ENCODE data around the gene LRRC3.

The LRRC3 gene

DNA sequence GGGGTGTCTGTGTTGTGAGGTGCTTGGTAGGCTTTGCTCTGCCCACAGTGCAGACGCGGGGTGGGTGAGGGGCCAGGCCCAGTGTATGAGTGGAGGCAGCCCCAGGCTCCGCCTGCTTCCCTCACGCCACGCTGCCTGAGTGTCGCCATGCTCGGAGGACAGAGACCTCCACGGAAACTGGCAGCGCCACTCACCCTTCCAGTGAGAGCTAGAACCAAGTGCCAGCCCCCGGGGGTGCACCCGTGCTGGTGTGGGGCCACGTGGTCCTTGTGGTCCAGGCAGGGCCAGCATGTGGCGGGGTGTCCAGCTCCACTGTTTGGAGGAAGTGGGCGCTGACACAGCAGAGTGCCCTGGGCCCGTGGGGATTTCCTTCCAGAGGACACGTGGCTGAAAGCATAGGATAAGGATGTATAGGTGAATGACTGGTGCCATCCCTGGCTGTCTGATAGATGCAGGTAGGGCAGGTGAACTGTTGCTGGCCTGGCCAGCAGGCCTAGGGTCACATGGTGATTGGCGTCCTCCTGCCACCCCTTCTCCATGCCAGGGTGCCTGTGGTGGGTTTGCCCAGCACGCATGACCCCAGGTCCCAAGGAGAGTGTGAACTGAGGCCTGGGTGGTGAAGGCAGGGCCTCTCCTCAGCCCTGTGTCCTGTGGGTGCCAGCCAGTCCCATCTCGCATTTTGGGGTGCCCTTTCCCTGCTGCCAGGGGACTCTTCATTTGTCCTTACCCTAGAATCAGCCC lies 3.8 kb downstream of the LRRC3 start:
- no peak for DNase-seq (ENCODE audit: low spot score)

DNA sequence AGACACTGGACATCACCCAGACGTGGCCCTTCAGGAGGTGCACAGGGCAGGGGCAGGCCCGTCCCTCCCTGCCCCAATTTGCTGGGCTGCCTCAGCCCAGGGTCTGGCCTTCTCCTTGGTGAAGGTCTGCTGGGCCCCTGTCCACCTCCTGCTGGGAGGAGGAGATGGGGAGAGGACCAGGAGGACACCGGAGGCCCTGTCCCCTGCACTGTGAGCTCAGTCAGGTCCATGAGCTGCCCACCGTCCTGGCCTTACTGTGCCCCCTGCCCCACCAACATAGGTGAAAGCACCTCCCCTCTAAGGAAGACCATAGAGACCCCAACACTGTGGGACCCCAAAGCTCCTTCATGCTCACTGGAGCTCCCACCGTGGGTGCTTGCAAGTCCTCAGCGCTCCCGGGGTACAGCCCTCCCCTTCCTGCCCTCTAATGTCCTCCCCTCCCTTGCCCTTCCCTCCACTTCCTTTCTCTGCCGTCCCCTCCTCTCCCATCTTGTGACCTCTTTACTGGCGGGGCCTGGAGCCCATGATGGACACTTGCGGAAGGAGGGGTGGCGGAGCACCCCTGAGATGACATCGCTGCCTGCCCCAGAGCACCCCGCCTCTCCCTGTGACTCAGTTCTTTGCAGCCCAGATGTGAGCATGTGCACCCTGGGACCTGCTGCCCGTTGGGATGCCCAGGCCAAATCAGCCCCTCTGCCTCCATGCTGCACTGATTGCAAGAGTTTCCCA lies 4.6 kb downstream of the LRRC3 start:
- DNase-seq (ENCODE audit: low spot score) = no peak

DNA sequence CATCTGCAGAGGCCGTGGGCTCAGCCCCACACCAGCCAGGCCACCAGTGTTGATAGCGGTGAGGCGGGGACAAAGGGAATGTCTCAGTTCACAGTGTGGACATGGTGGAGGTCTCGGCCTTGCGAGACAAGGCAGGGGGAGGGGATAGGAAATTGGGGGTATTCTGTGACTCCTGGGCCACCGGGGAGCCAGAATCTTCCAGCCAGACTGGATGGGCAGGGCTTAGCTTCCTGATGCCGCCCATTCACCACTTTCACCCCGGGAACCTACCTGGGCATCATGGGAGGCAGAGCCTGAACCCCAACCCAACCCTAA lies 5.1 kb downstream of the LRRC3 start:
- DNase-seq (ENCODE audit: low spot score) = no peak

DNA sequence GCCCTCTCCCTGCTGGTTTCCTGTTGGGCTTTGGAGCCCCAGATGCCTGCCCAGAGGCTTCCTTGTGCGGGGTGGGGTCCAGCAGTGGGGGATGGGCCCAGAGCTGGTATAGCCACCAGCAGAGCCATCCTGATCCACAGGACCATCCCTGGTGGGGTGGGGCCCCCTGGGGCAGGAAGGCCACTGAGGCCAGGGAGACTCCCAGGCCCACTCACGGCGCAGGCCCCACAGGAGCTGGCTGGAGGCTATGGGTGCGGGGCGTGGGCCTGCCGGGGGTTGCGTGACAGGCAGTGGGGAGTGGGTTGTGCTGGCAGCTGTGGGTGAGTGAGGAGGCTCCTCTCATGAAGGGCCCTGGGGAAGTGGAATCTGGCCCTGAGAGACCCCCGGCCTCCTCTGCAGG lies 5.7 kb downstream of the LRRC3 start:
- DNase-seq (ENCODE audit: low spot score) = no peak

DNA sequence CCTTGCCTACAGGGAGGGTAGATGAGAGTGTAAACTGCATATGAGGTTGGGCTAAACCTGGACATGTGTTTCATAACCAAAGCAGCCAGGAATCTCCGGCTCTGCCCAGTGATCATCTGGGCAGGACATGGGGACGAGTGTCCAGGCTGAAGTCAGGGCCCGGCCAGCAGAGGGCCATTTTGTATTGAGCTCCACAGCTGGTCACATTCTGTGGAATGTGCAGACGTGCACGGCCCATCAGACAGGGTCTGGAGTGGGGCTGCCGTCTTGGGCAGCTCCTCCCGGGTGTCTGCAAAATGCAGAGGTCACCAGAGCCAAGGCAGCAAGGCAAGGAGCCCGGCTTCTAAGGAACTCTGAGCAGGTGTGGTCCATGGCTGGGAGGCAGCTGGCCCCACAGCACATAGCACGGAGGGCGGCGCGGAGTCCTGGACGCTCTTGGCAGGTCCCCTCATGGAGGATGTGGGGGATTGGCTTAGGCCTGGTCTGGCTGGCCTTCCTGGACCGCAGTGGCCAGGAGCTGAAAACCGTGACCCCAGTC lies 6.2 kb downstream of the LRRC3 start:
- no peak for DNase-seq (ENCODE audit: low spot score)

DNA sequence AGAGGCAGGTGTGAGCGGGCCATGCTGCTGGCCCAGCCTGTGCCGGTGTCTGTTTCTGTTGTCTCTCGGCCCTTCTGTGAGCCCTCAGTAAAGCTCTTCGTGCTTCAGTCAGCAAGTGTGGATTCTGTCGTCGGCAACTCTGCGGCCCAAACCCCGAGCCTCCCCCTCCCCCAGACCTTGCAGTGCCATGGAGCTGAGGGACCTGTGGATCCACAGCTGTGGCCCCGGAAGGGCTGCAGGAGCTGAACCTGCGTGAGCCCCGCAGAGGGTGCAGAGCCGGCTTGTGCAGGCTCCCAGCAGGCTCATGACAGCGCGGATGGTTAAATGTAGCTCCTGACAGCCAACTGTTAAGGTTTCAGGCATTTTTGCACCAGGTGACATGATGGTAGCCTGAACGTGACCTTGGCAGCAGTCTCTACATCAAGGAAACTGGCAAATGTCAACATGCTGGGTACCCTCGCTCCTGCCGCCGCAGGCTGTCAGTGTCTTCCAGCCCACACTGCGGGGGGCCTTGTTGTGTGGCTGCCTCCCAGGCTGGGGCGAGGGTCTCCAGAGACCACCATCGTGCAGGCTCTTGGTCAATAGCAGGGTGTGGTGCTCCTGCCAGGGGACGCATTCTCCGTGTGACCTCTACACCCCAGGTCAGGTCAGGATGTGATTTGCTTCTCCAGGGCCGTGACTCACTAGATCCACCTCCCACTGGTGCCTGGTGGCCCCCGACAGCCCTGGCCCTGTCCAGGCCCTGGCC lies 7.0 kb downstream of the LRRC3 start:
- no peak for DNase-seq (ENCODE audit: low spot score)

DNA sequence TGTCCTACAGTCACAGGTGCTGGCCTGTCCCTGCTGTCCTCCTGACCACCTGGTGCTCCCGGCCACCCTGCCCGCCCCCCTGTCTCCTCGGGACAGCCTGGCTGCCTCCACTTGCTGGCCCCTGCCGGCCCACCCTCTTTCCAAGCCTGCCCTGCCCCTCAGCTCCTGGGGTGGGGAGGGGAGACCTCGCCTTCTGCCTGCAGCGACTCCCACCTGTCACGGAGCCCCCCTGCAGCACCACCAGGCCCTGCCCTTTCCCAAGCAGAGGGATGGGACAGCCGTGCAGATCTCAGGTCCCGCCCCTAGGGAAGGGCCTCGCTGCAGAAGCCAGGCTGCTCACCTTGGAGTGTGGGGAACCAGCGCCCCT lies 7.5 kb downstream of the LRRC3 start:
- no peak for DNase-seq (ENCODE audit: low spot score)

DNA sequence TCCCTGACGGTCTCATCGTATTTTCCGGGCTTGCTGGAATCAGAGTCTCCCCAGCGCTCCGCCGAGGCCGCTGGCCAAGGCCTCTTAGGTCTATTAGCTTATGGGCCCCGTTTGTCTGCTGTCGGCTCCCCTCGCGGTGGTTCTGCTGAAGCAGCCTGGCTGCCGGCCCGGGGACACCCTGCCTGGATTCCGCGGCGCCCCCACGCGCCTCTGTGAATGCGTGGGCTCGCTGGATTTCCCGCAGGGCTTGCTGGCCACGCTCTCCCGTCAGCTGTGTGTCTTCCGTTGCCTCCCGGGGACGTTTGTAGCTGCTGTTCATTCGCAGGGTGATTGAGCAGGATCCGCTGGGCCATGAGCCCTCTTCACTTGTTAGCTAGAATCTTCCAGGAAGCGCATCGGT lies 8.4 kb downstream of the LRRC3 start:
- no peak for DNase-seq (ENCODE audit: low spot score)

DNA sequence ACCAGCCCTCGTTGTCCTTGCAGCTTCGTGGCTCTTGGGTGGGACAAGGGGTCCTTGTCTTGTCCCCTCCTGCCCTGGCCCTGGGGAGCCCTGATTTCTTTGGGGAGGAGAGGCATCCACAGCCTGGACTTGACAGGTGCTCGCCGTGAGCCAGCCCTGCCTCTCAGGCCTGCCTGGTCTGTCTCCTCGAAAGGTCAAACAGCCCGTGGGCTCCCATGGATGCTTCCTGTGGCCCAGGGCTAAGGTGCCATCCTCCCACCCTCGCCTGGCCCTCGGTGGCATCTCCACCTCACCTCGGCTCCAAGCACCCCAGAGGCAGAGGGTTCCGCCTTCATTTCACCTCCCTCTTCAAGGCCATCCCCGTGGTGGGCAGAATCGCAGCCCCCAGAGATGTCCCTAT lies 9.0 kb downstream of the LRRC3 start:
- no peak for DNase-seq (ENCODE audit: low spot score)

DNA sequence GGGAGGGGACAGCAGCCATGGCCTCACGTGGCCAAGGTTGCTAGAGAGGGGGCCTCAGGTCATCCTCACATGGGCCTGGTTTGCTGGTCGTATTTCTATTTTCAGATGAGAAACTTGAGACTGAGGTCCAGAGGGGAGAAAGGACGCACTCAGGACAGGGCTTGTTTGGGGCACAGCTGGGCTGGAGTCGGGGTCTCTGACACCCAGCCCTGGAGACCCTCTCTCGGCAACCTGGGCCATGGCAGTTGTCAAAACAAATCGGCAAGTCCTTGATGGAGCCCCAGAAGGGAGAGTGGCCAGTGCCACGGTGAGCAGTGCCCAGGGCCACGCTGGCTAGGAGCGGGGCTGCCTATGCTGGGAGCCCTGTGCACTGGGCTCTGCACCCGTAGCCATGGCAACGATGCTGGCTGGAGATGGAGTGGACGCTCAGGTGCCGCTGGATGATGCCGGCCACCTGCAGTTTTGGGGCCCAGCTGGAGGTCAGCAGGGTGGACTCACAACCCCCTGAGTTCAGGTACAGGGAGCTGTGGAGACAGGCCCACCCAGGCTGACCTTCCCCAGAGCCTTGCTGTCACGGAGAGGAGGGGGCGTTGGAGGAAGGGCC lies 11.1 kb downstream of the LRRC3 start:
- no peak for DNase-seq (ENCODE audit: low spot score)

DNA sequence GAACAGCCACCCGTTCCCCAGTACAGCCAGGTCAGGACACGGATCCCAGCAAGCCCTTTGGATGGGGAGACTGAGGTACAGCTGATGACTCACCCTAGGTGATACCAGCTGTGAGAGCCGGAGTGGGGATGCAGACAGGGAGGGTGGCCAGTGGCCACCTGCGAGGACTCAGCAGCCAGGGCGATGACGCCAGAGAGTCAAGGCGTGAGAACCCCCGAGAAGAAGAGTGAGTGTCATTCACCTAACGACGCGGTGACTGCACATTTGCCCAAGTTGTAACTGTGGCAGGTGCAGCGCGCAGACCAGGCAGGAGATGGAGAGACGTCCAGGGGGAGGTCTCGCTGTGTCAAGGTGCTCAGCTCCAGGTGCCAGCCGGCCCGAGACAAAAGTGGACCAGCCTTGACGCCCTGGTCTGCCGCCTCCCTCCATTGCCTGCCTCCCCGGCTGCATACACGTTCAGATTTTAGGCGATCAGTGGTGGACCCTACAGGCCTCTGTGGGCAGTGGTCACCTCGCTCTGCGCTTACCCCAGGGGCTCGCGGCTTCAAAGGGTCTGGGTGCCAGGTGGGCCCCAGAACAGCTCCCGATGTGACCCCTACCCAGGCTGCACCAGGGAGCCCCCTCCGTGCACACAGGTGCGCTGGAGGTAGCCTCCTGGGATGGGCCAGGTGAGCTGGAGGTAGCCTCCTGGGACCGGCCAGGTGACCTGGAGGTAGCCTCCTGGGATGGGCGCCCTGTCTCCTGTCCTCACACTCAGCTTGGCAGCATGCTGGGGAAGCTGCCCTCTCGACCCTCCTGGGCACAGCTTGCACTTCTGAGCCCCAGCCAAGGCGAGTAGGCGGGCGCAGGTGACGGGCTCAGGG lies 11.9 kb downstream of the LRRC3 start:
- DNase-seq (ENCODE audit: low spot score) = no peak

DNA sequence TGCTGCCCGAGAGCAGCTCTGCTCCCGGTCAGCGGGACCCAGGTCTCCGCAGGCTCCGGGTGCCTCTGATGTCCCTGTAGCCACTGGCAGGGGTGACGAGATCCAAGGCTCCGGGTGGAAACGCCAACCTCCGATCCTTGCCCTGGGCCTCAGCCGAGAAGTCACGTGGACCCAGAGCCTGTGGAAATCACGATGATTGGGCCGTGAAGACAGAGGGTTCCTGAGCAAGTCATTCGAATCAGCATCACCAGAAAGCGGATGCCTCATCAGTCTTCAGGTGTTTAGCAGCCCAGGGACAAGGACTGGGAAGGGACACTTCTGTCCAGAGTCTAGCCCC lies 12.5 kb downstream of the LRRC3 start:
- DNase-seq (ENCODE audit: low spot score) = no peak

DNA sequence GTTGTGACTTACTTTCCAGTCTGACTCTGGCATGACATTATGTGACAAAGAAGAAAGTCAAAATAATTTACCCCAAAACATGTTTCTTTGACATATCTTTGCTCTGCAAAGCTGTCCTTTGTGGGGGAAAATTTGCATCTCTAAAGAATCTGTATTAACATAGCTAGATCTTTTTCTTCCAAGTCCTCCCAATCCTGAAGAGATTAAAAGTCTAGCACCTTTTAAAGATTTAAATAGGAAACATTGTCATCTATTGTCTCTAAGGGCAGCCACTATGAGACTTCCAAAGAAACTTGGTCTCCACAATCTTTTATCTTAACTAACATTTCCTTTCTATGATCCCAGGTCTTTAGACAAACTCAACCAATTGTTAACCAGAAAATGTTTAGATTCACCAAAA lies 16.0 kb downstream of the LRRC3 start:
- no peak for DNase-seq (ENCODE audit: low spot score)

DNA sequence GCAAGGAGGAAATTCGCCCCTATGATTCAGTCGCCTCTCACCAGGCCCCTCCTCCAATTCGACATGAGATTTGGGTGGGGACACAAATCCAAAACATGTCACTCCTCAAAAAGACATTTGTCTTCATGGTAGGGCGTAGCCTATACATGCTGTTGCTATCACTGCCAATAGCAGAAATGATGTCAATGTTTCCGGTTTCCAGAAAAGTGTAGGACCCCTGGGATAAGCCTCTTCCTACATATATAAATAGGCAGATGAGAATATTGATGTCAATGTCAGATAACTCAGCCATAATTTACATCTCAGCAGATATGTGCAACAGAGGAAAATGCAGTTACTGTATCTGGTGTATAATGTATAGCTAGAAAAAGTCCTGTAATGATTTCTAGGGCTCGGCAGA lies 16.7 kb downstream of the LRRC3 start:
- no peak for DNase-seq (ENCODE audit: low spot score)

DNA sequence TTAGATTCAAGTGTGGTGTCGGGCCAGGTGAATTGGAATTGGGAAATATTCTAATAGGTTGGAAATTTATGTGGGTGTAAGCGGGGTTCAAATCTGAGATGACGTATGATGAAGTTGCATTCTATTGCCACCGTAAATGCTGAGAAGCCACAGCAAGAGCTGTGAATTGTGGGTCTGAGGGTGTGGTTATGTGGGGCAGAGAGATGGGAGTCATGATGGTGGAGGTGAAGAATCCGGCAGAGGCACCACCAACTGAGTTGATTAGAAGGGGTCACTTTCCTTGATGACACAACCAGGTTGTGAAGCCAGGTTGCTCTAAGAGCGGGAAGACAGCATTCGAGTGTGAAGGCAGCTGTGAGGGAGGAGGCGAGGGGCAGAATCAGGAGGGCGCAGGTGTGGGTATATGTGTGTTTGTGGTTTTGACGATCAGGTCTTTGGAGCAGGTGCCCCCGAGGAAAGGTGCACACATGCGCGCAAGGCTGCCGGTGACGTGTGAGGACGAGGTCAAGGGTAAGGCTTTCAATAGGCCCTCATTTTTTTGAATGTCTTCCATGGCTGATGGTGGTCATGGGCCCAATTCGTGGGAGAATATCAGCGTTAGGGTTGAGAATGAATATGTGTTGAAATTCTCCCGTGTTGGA lies 18.7 kb downstream of the LRRC3 start:
- no peak for DNase-seq (ENCODE audit: low spot score)

DNA sequence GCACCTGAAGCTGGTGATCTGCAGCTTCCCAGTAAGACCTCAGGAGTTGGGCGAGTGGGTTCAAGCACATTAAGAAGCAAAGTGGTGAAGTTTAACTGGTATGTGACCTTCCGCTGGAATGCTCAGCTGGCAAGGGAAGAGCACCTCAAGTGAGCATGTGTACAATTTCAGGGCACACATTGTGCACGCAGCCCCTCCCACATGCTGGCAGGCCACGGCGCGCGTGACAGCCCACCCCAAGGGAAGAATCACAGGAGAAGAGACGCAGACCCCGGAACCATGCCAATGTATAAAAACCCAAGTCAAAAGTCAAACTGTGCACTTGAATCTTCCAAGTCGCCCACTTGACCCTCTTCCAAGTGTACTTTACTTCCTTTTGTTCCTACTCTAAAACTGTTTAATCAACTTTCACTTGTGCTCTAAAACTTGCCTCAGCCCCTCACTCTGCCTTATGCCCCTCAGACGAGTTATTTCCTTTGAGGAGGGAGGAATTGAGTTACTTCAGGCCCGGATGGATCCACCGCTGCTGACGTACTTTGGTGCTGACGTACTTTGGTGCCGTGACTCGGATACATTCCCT lies 20.0 kb downstream of the LRRC3 start:
- no peak for DNase-seq (ENCODE audit: low spot score)

DNA sequence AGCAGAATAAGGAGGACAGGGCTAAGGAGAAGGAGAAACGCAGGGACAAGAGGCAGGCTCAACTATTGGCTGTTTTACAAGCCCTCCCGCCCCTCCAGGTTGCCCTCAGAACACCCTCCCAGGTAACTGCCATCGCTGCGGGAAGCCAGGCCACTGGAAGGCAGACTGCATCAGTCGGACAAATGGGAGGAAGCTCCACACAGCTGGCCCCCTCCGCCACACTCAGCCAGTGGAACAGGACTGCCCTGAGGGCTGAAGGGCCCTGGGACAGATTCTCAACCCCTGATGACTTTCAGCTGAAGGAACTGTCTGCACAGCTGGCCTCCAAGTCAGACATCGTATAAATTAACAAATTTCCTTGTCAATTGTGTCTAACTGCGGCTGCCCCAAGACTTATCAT lies 21.8 kb downstream of the LRRC3 start:
- DNase-seq (ENCODE audit: low spot score) = no peak

DNA sequence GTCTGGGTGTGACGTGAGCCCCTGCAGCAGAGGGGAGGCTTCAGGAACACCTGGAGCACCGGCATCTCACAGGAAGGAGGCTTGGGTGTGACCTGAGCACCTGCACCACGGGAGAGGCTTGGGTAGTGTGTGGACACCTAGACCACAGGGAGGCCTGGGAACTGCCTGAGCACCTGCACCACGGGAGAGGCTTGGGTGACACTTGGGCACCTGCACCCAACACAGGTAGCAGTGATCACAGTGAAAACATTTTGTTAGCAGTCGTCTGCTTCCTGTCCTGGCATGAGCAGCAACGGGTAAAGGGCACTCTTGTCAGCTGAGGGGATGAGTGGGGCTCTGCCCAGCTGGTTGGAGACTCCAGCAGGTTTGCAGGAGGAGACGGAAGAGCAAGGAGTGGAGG lies 22.4 kb downstream of the LRRC3 start:
- no peak for DNase-seq (ENCODE audit: low spot score)

DNA sequence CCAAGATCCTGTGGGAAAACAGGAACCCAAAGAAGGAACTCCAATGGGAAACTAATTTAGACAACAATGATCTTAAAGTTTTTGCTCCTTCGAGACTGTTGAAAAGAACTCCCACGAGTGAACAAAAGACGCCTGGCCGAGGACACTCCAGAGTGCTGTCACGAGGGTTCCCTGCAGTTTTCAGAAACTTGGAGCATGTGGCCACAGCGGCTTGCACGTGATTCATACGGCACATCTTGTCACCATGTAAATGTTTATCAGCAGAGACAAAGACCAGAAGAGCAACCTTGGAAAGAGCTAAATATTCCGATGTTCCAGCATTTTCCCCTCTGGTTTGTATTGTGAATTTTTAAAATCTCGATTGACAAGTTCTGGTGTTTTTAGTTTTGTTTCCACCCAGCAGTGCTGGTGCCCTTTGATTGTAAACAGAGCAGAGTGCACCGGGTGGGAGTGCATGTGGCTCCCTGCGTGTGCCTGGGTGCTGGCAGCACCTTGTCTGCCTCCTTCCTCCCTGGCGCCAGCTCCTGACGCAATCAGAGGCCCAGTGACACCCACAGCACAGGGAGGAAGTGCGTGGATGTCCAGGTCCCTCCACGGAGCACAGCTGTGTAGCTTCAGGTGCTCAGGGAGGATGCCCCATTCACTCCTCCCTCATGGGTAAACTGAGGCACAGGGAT lies 23.0 kb downstream of the LRRC3 start:
- DNase-seq (ENCODE audit: low spot score) = no peak

DNA sequence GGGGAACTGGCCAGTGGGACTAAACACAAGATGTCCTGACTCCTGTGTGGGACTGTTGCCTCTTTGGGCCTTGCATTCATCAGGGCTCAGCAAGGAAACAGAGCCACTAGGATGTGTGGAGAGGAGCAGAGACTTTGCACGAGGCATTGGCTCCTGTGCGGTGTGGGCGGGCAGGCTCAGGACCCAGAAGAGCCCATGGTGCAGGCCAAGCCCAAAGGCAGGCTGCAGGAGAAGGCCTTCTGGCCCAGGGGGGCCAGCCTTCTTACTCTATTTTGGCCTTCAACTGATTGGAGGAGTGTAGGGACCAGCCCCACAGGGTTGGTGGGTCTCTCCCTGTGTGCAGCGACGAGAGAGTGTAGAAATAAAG lies 23.5 kb downstream of the LRRC3 start:
- DNase-seq (ENCODE audit: low spot score) = no peak
